Measurements from ENCODE around the gene SLC5A6.
A peak's percentile ranks its signal among the peaks of the same experiment; 100 is the strongest.

- TF ChIP-seq CTCF (conservative IDR thresholded peaks at IDR 0.05) (no peak), ZFX (IDR thresholded peaks at IDR 0.05) (peak; percentile 91)
Measured at GRCh38 chr2:27211943-27212625, at the start of gene SLC5A6, which contains the start of gene ATRAID.
